ENCODE measurements around the gene IFNGR1.
"Not testable (repeated sequence)": the region's sequence is repeated elsewhere in the genome, so short reads cannot be mapped to it uniquely, and the experiment has no call there.

IFNGR1 gene

GRCh38 chr6:137218917-137219663, at the start of gene IFNGR1:
Gene IFNGR1, minus strand, starts transcription at chr6:137219385. Its CDS starts 58 bp downstream, at chr6:137219327.
- peak; percentile 99 for DNase-seq

GRCh38 chr6:137268911-137269310, 49.7 kb upstream of the IFNGR1 start:
- DNase-seq = no peak

GRCh38 chr6:137266309-137266586, 47.1 kb upstream of the IFNGR1 start:
- no peak for DNase-seq

- DNase-seq = no peak
Measured at GRCh38 chr6:137265561-137266308, 46.5 kb upstream of the IFNGR1 start.

GRCh38 chr6:137264311-137265075, 45.3 kb upstream of the IFNGR1 start:
- no peak for DNase-seq

- no peak for DNase-seq
Measured at GRCh38 chr6:137261761-137262160, 42.6 kb upstream of the IFNGR1 start.

GRCh38 chr6:137261361-137261760, 42.2 kb upstream of the IFNGR1 start:
- DNase-seq = no peak

GRCh38 chr6:137260217-137260616, 41.0 kb upstream of the IFNGR1 start:
- no peak for DNase-seq

GRCh38 chr6:137259349-137259748, 40.2 kb upstream of the IFNGR1 start:
- no peak for DNase-seq

GRCh38 chr6:137258170-137258569, 39.0 kb upstream of the IFNGR1 start:
- no peak for DNase-seq

- DNase-seq = no peak
Measured at GRCh38 chr6:137256350-137257103, 37.3 kb upstream of the IFNGR1 start.

- no peak for DNase-seq
Measured at GRCh38 chr6:137254966-137255365, 35.8 kb upstream of the IFNGR1 start.

GRCh38 chr6:137254430-137254829, 35.2 kb upstream of the IFNGR1 start:
- not testable (repeated sequence) for DNase-seq

GRCh38 chr6:137248702-137249101, 29.5 kb upstream of the IFNGR1 start:
- DNase-seq = no peak

GRCh38 chr6:137247724-137248123, 28.5 kb upstream of the IFNGR1 start:
- no peak for DNase-seq

GRCh38 chr6:137246791-137247202, 27.6 kb upstream of the IFNGR1 start:
- no peak for DNase-seq

GRCh38 chr6:137246164-137246563, 27.0 kb upstream of the IFNGR1 start:
- no peak for DNase-seq

- DNase-seq = no peak
Measured at GRCh38 chr6:137241481-137242038, 22.4 kb upstream of the IFNGR1 start.

GRCh38 chr6:137240168-137240567, 21.0 kb upstream of the IFNGR1 start:
- no peak for DNase-seq

- no peak for DNase-seq
Measured at GRCh38 chr6:137237413-137238170, 18.4 kb upstream of the IFNGR1 start.

- DNase-seq = no peak
Measured at GRCh38 chr6:137236581-137237355, 17.6 kb upstream of the IFNGR1 start.
